SH-SY5Y (cell line): ENCODE data around the gene INTS11.

Experiments
- GATA2 ChIP-seq: IDR thresholded peaks from 2 replicates; pipeline ENCODE4 v1.6.1; 2011; ENCODE audit warnings: mild to moderate bottlenecking, low read depth, low read length
- GATA3 ChIP-seq: IDR thresholded peaks from 2 replicates; pipeline ENCODE4 v1.6.1; 2011; ENCODE audit warnings: low read depth, mild to moderate bottlenecking, low read length, moderate library complexity

- TF ChIP-seq GATA2 (no peak), GATA3 (no peak)
These were observed 11.8 kb downstream of the INTS11 start for GRCh38 chr1:1312450-1313314.
